Measurements from ENCODE around the gene CBFA2T3.
A peak's percentile ranks its signal among the peaks of the same experiment; 100 is the strongest.

CBFA2T3 gene

GRCh38 chr16:88853325-88853941 lies 123.6 kb downstream of the CBFA2T3 start:
- TF ChIP-seq ZFX (IDR thresholded peaks at IDR 0.05; ENCODE audit: borderline replicate concordance) (no peak), CTCF (IDR thresholded peaks at IDR 0.05) (no peak)

DNA sequence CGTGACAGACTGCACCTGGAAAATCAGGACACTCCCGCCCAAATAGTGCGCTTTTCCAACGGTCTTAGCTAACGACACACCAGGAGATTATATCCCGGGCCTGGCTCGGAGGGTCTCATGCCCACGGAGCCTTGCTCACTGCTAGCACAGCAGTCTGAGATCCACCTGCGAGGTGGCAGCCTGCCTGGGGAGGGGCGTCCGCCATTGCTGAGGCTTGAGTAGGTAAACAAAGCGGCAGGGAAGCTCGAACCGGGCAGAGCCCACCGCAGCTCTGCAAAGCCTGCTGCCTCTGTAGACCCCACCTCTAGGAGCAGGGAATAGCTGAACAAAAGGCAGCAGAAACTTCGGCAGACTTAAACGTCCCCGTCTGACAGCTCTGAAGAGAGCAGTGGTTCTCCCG lies 125.4 kb downstream of the CBFA2T3 start:
- TF ChIP-seq CTCF (IDR thresholded peaks at IDR 0.05) = no peak
- no peak for TF ChIP-seq ZFX (IDR thresholded peaks at IDR 0.05; ENCODE audit: borderline replicate concordance)
- no peak overlapping the region for H3K27ac ChIP-seq

More at GRCh38 chr16:88853325-88853941, 123.6 kb downstream of the CBFA2T3 start:
- H3K27ac ChIP-seq = no peak overlapping the region

DNA sequence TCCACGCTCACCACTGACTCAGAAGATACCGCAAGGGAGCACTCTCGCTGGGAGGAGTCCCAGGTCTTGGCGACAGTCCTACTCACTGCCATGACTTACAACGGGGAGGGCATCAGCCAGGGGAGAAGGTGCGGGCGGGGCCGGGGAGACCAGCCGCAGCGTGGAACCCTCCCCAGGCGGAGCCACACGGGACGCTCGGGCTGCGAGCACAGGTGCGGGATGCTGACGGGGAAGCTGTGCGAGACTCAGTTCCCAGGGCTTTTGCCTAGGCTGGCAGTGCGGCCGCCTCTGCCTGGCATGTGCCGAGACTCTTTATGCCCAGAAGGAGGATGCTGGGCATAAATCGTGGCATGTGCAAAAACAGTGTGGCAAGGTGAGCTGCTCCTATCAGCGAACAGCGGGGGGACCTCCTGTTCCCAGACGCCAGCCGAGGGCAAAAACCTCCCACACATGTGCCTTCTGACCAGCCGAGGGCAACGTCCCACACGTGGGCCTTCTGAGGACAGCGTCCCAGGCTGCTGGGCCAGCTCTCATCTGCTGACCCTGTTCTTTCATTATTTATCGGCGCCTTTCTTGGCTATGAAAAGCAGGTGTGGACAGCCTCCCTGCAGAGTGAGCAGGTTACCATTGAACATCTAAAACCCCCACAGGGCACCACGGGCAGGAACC lies 126.3 kb downstream of the CBFA2T3 start:
- H3K27ac ChIP-seq = no peak overlapping the region

GRCh38 chr16:88848557-88848956 lies 128.4 kb downstream of the CBFA2T3 start:
- TF ChIP-seq ZFX (IDR thresholded peaks at IDR 0.05; ENCODE audit: borderline replicate concordance) (no peak), CTCF (IDR thresholded peaks at IDR 0.05) (no peak)
- H3K27ac ChIP-seq = no peak overlapping the region

More for the DNA sequence above, 126.3 kb downstream of the CBFA2T3 start:
- TF ChIP-seq ZFX (IDR thresholded peaks at IDR 0.05; ENCODE audit: borderline replicate concordance) (no peak), CTCF (IDR thresholded peaks at IDR 0.05) (no peak)

GRCh38 chr16:88847654-88848053 lies 129.4 kb downstream of the CBFA2T3 start:
- no peak overlapping the region for H3K27ac ChIP-seq
- no peak for TF ChIP-seq ZFX (IDR thresholded peaks at IDR 0.05; ENCODE audit: borderline replicate concordance)
- no peak for TF ChIP-seq CTCF (IDR thresholded peaks at IDR 0.05)

- TF ChIP-seq CTCF (IDR thresholded peaks at IDR 0.05) (no peak), ZFX (IDR thresholded peaks at IDR 0.05; ENCODE audit: borderline replicate concordance) (no peak)
Measured at GRCh38 chr16:88846088-88846487, 130.9 kb downstream of the CBFA2T3 start.

DNA sequence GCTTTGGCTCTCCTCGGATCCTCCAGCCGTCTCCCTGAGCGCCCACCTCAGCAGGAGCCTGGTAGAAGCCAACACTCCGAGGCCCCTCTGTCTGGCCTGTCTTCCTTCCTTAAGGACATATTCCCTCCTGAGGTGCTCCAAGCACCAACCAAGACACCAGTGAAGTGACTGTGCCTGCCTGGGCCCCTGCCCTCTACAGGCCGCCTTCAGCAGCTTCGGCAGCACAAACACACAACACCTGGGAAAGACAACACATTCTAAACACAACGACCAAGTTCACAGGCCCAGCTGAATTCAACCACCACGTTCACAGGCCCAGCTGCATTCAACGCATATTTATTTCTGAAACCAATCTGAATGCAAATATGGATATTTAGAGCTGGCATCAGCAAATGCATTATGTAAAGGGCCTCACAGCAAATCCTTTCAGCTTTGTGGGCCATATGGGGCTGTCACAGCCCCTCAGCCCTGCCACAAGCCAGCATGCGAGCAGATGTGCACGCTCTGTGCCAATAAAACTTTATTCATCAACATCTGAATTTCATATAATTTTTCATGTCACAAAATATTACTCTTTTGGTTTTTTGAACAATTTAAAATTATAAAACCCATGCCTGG lies 132.5 kb downstream of the CBFA2T3 start:
- TF ChIP-seq CTCF (IDR thresholded peaks at IDR 0.05) = peak; percentile 18; the same call in 1 of the 2 replicates
- no peak for TF ChIP-seq ZFX (IDR thresholded peaks at IDR 0.05; ENCODE audit: borderline replicate concordance)
- no peak overlapping the region for H3K27ac ChIP-seq

More at GRCh38 chr16:88846088-88846487, 130.9 kb downstream of the CBFA2T3 start:
- no peak overlapping the region for H3K27ac ChIP-seq

All from 22Rv1 (cell line).